ENCODE measurements around the gene FCAMR. TPM values are rescaled to one million over a fixed set of nuclear protein-coding genes. Genes with fewer than 3 reads are reported as not detected.

Gene FCAMR
- total and polyA plus RNA-seq, 2 experiments from 2014 or later, result not detected

DNA sequence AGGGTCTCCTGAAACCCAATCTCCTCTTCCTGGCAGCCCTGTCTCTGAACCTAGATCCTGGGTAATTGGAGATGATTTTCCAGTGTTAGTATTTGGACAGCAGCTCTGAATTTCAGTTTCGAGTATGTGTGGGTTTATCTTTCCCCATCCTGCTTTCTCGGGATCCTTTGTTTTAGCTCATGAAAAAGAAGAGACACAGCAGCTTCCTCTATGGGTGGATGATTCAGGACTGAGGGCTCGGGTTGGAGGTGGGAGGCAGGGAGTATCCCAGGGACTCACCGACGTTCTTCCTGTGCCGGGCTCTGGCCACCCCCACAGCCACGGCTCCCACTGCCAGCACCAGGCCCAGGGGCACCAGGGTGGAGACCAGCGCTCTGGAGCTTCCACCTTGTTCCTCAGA lies 38.1 kb downstream of the FCAMR start (continued):
- TF ChIP-seq, protein P1, sequence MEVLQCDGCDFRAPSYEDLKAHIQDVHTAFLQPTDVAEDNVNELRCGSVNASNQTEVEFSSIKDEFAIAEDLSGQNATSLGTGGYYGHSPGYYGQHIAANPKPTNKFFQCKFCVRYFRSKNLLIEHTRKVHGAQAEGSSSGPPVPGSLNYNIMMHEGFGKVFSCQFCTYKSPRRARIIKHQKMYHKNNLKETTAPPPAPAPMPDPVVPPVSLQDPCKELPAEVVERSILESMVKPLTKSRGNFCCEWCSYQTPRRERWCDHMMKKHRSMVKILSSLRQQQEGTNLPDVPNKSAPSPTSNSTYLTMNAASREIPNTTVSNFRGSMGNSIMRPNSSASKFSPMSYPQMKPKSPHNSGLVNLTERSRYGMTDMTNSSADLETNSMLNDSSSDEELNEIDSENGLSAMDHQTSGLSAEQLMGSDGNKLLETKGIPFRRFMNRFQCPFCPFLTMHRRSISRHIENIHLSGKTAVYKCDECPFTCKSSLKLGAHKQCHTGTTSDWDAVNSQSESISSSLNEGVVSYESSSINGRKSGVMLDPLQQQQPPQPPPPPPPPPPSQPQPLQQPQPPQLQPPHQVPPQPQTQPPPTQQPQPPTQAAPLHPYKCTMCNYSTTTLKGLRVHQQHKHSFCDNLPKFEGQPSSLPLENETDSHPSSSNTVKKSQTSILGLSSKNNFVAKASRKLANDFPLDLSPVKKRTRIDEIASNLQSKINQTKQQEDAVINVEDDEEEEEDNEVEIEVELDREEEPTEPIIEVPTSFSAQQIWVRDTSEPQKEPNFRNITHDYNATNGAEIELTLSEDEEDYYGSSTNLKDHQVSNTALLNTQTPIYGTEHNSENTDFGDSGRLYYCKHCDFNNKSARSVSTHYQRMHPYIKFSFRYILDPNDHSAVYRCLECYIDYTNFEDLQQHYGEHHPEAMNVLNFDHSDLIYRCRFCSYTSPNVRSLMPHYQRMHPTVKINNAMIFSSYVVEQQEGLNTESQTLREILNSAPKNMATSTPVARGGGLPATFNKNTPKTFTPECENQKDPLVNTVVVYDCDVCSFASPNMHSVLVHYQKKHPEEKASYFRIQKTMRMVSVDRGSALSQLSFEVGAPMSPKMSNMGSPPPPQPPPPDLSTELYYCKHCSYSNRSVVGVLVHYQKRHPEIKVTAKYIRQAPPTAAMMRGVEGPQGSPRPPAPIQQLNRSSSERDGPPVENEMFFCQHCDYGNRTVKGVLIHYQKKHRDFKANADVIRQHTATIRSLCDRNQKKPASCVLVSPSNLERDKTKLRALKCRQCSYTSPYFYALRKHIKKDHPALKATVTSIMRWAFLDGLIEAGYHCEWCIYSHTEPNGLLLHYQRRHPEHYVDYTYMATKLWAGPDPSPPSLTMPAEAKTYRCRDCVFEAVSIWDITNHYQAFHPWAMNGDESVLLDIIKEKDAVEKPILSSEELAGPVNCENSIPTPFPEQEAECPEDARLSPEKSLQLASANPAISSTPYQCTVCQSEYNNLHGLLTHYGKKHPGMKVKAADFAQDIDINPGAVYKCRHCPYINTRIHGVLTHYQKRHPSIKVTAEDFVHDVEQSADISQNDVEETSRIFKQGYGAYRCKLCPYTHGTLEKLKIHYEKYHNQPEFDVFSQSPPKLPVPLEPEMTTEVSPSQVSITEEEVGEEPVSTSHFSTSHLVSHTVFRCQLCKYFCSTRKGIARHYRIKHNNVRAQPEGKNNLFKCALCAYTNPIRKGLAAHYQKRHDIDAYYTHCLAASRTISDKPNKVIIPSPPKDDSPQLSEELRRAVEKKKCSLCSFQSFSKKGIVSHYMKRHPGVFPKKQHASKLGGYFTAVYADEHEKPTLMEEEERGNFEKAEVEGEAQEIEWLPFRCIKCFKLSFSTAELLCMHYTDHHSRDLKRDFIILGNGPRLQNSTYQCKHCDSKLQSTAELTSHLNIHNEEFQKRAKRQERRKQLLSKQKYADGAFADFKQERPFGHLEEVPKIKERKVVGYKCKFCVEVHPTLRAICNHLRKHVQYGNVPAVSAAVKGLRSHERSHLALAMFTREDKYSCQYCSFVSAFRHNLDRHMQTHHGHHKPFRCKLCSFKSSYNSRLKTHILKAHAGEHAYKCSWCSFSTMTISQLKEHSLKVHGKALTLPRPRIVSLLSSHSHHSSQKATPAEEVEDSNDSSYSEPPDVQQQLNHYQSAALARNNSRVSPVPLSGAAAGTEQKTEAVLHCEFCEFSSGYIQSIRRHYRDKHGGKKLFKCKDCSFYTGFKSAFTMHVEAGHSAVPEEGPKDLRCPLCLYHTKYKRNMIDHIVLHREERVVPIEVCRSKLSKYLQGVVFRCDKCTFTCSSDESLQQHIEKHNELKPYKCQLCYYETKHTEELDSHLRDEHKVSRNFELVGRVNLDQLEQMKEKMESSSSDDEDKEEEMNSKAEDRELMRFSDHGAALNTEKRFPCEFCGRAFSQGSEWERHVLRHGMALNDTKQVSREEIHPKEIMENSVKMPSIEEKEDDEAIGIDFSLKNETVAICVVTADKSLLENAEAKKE (CRISPR knock-in tag; IDR thresholded peaks at IDR 0.05), result no peak
- no peak for TF ChIP-seq ZNF331 (CRISPR knock-in tag; IDR thresholded peaks at IDR 0.05; ENCODE audit: low read depth)
- TF ChIP-seq POLR2AphosphoS5 (IDR thresholded peaks at IDR 0.05; ENCODE audit: low read depth), result no peak

DNA sequence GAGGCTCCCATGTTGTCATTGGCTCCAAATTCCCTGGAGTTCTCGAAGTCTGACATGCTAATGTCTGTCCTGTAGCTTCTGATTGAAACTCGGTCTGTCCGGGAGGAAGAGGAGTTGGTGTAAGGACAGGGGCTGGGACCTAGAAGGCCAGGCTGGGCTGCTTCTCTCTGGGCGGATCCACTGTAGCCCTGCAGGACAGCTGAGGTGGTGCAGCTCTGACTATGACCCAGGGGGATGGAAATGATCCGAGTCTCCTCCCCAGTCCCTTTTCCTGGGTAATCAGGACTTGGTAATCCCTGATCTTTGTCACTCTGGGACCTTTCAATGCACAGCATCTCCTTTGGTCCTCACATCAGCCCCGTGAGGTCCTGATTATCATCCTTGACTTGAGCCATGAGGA lies 38.6 kb downstream of the FCAMR start:
- no peaks in the 10 kb centered on the region for H4K20me1 ChIP-seq (replicated peaks; ENCODE audit: insufficient read depth)
- Mint-ChIP-seq H3K4me1 (no peaks in the 10 kb centered on the region), H3K36me3 (ENCODE audit: low read depth) (no peaks in the 10 kb centered on the region), H3K9me3 (no peaks in the 10 kb centered on the region), H3K27me3 (ENCODE audit: insufficient read depth, low read depth, poor library complexity) (peaks cover 2% of the 10 kb centered on the region), H3K27ac (no peak overlapping the region), H3K4me3 (no peak overlapping the region)
- H3K4me3 ChIP-seq, result no peak overlapping the region
- TF ChIP-seq JUNB (IDR thresholded peaks at IDR 0.05; ENCODE audit: unreplicated experiment) (no peak), EZH2 (IDR thresholded peaks at IDR 0.05; ENCODE audit: low read depth, unreplicated experiment) (no peak)
- TF ChIP-seq, protein P2, sequence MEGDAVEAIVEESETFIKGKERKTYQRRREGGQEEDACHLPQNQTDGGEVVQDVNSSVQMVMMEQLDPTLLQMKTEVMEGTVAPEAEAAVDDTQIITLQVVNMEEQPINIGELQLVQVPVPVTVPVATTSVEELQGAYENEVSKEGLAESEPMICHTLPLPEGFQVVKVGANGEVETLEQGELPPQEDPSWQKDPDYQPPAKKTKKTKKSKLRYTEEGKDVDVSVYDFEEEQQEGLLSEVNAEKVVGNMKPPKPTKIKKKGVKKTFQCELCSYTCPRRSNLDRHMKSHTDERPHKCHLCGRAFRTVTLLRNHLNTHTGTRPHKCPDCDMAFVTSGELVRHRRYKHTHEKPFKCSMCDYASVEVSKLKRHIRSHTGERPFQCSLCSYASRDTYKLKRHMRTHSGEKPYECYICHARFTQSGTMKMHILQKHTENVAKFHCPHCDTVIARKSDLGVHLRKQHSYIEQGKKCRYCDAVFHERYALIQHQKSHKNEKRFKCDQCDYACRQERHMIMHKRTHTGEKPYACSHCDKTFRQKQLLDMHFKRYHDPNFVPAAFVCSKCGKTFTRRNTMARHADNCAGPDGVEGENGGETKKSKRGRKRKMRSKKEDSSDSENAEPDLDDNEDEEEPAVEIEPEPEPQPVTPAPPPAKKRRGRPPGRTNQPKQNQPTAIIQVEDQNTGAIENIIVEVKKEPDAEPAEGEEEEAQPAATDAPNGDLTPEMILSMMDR (conservative IDR thresholded peaks at IDR 0.05; ENCODE audit: low read depth in 2 of 2), result peak in 1 of 2 experiments; percentile 31; a peak in 2 of 4 replicates
- no peak overlapping the region for H2AFZ ChIP-seq
- ATAC-seq (peak; percentile 70), DNase-seq (ENCODE audit: low spot score) (peak; percentile 62)
- H3K9me2 ChIP-seq (ENCODE audit: insufficient read depth), result no peaks in the 10 kb centered on the region
- no peak overlapping the region for H3K27ac ChIP-seq (ENCODE audit: low read depth)
- H3K4me1 ChIP-seq (ENCODE audit: insufficient read depth), result no peaks in the 10 kb centered on the region
- H3K27me3 ChIP-seq (ENCODE audit: insufficient read depth), result no peaks in the 10 kb centered on the region
- no peak overlapping the region for H3K4me2 ChIP-seq
- H3F3A ChIP-seq (replicated peaks; ENCODE audit: low read depth), result no peaks in the 10 kb centered on the region
- no peaks in the 10 kb centered on the region for H3K79me2 ChIP-seq (replicated peaks; ENCODE audit: insufficient read depth)
- no peaks in the 10 kb centered on the region for H3K36me3 ChIP-seq (ENCODE audit: insufficient read depth)

Measured in GM23338 (cell line).